ENCODE results near the gene MROH9. TPM values are rescaled to one million over a fixed set of nuclear protein-coding genes. Genes with fewer than 3 reads are reported as not detected.

The MROH9 gene
- total and polyA plus RNA-seq, 2 of the 4 experiments (the other 2 are of a cell fraction): not detected

DNA sequence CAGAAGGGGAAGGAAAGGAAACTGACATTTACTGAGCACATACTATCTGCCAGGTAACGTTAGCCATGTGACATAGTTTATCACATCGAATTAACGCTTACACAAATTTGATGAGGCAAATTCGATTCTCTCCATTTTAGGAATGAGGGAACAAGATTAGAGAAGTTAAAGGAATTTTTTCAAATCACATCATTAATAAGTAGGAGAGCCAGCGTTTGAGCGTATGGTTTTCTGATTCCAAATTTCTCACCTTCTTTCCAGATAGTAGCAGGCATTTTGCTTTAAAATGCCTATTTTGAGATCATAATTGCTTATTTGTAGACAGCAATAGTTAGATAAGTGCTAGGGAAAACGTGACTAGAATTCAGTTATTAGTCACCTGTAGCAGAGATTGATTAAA lies 174.6 kb downstream of the MROH9 start:
- Histone ChIP-seq H3K79me1 (ENCODE audit: low read depth in 1 of 2, low read length in 2 of 2) (no peaks in the 10 kb centered on the region), H3K36me3 (ENCODE audit: control insufficient read depth, insufficient read depth, low read length) (no peaks in the 10 kb centered on the region)
- DNase-seq: no peak

More for the DNA sequence above, 174.6 kb downstream of the MROH9 start:
- Histone ChIP-seq H3K18ac (ENCODE audit: low read depth, low read length) (peak overlapping the region; percentile 99), H3K23ac (ENCODE audit: low read depth, low read length) (no peak overlapping the region), H3K56ac (ENCODE audit: extremely low read depth, insufficient read depth, low read length) (no peak overlapping the region), H3K4me2 (ENCODE audit: low read depth, low read length) (no peak overlapping the region), H2BK5ac (ENCODE audit: low read depth, low read length, poor library complexity, severe bottlenecking) (no peak overlapping the region), H2AFZ (replicated peaks; ENCODE audit: low read length, poor library complexity) (no peak overlapping the region), H2BK20ac (ENCODE audit: low read depth, low read length) (no peak overlapping the region), H2AK5ac (ENCODE audit: low read depth, low read length) (no peak overlapping the region), H4K20me1 (ENCODE audit: insufficient read depth, low read length) (no peaks in the 10 kb centered on the region), H3K14ac (replicated peaks; ENCODE audit: low read depth, low read length) (no peak overlapping the region), H3K9me3 (ENCODE audit: control insufficient read depth, insufficient read depth, low read length) (no peaks in the 10 kb centered on the region), H3K9me1 (ENCODE audit: insufficient read depth, low read length) (no peaks in the 10 kb centered on the region), H2BK15ac (ENCODE audit: low read depth, low read length) (0 out of 3 replicates have a peak overlapping the region, but pooled peaks have one; percentile 45), H2AK9ac (replicated peaks; ENCODE audit: low read depth, low read length, poor library complexity) (no peak overlapping the region), H3K4ac (ENCODE audit: low read depth, low read length) (no peak overlapping the region), H4K5ac (ENCODE audit: low read depth, low read length) (peak overlapping the region; percentile 98; the same call in 1 of the 2 replicates), H3K9ac (ENCODE audit: low read depth, low read length) (no peak overlapping the region), H4K8ac (ENCODE audit: low read depth in 2 of 2, low read length in 2 of 2) (peak overlapping the region; percentile 30 to 70; a peak in 2 of 4 replicates), H3K27me3 (ENCODE audit: control insufficient read depth, insufficient read depth, low read length) (no peaks in the 10 kb centered on the region), H2BK120ac (ENCODE audit: low read depth, low read length) (peak overlapping the region; percentile 35; the same call in 1 of the 2 replicates), H4K91ac (ENCODE audit: insufficient read depth, low read depth, low read length) (no peak overlapping the region), H3K4me3 (ENCODE audit: insufficient read depth, low read depth, low read length) (no peak overlapping the region), H3K4me1 (ENCODE audit: control insufficient read depth, insufficient read depth, low read length) (peaks cover 20% of the 10 kb centered on the region), H3K27ac (ENCODE audit: insufficient read depth, low read length) (peak overlapping the region; percentile 99; the same call in 1 of the 2 replicates)
- BruUV-seq (replicated peaks): no TSS peak
- in situ Hi-C loops (cut with MboI; ENCODE audit: low sequenced_read_pairs): no loop called here
- TF ChIP-seq MXI1 (IDR thresholded peaks at IDR 0.05; ENCODE audit: borderline replicate concordance, low read depth, low read length) (no peak), CHD1 (IDR thresholded peaks at IDR 0.05; ENCODE audit: low read depth, low read length) (no peak), SMC3 (IDR thresholded peaks at IDR 0.05; ENCODE audit: low read depth, low read length) (no peak), RCOR1 (IDR thresholded peaks at IDR 0.05; ENCODE audit: insufficient replicate concordance, low read length) (no peak), CEBPB (IDR thresholded peaks at IDR 0.05; ENCODE audit: low read depth, low read length) (no peak), ELK1 (IDR thresholded peaks at IDR 0.05; ENCODE audit: borderline replicate concordance, low read depth, low read length) (no peak)
- TF ChIP-seq, protein P1, sequence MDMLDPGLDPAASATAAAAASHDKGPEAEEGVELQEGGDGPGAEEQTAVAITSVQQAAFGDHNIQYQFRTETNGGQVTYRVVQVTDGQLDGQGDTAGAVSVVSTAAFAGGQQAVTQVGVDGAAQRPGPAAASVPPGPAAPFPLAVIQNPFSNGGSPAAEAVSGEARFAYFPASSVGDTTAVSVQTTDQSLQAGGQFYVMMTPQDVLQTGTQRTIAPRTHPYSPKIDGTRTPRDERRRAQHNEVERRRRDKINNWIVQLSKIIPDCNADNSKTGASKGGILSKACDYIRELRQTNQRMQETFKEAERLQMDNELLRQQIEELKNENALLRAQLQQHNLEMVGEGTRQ (IDR thresholded peaks at IDR 0.05; ENCODE audit: low read depth, low read length): no peak
- ATAC-seq (ENCODE audit: low read depth): no peak
- intact Hi-C loops (cut with micrococcal nuclease): no loop called here
- ChIA-PET CTCF (no interaction called here), POLR2A (ENCODE audit: unreplicated experiment) (no interaction called here)
- dilution Hi-C loops (cut with HindIII; ENCODE audit: low sequenced_read_pairs, unreplicated experiment): no loop called here
- 40% methylated on average over 1 of the region's 7 CpGs; no CpG with 5 or more reads in 1 of the 2 experiments for WGBS, 2 experiments (ENCODE audit: extremely low coverage in 2 of 2, insufficient read length in 1 of 2)

All from IMR-90 (cell line).